ENCODE measurements around the gene PTPRN2. TPM values are rescaled to one million over a fixed set of nuclear protein-coding genes. Genes with fewer than 3 reads are reported as not detected.

PTPRN2 gene
- polyA plus RNA-seq, 1 of the 3 experiments (the other 2 are of a cell fraction) = 4.0 TPM

DNA sequence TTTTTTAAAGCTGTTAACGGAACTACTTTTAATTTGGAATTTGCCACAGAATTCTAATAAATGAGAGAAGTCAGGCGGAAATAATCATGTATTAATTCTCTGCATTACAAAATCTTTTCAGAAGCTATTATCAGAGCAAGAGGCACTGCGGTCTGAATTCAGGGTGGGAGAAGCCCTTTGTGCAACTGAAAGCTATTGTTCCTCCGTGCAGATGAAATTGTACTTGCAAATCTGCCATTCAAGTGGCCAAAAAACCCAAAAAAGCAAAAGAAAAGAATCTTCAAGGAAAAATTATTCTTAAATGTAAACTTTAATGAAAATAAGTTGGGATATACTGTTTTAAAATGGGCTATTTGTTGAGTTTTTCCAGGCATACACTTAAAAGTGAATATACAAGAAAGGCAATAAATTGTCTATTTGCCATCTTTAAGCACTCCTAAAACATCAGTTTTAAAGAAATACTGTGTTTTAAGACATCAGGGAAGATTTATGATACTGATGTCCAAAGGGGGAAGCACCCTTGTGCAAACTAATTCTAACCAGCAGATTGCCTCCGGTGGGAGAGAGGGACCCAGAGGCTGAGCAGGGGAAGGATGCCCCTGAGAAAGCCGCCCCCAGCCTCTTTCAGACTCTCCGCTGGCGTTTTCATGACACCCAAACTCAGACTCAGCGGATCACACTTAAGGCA, 899.6 kb downstream of the PTPRN2 start:
- ChIA-PET CTCF (no interaction called here), POLR2A (interaction anchor here (0.6 kb wide), 1 partner anchor 30 kb away, joined by 3 read pairs; no protein-coding TSS in a partner anchor)
- Histone ChIP-seq H3F3A (replicated peaks; ENCODE audit: insufficient read depth) (peaks cover 8% of the 10 kb centered on the region), H2AFZ (ENCODE audit: low read depth) (no peak overlapping the region), H3K79me2 (ENCODE audit: insufficient read depth) (peaks cover 5% of the 10 kb centered on the region; the same call in 1 of the 2 replicates), H3K27ac (ENCODE audit: low read depth in 2 of 2, low read length in 1 of 2) (no peak overlapping the region), H3K27me3 (ENCODE audit: insufficient read depth) (no peaks in the 10 kb centered on the region), H3K36me3 (replicated peaks in 1 of 2; ENCODE audit: control insufficient read depth in 1 of 2, insufficient read depth in 2 of 2, low read length in 1 of 2) (peaks cover 0 to 2% of the 10 kb centered on the region in 2 experiments), H4K20me1 (ENCODE audit: insufficient read depth) (no peaks in the 10 kb centered on the region), H3K4me1 (ENCODE audit: control insufficient read depth in 1 of 2, insufficient read depth in 2 of 2, low read depth in 1 of 2, low read length in 1 of 2) (peaks cover 0 to 17% of the 10 kb centered on the region in 2 experiments; a peak in 1 of 4 replicates), H3K4me2 (no peak overlapping the region), H3K9ac (no peak overlapping the region), H3K9me3 (no peaks in the 10 kb centered on the region), H3K4me3 (ENCODE audit: low read depth in 2 of 2, low read length in 1 of 2) (no peak overlapping the region), H3K9me2 (no peaks in the 10 kb centered on the region)
- TF ChIP-seq FOXJ3 (CRISPR knock-in tag; IDR thresholded peaks at IDR 0.05) (no peak), YY1 (IDR thresholded peaks at IDR 0.05; ENCODE audit: low read depth) (no peak), CHD2 (IDR thresholded peaks at IDR 0.05; ENCODE audit: low read length, partially characterized antibody) (no peak), RFX5 (IDR thresholded peaks at IDR 0.05; ENCODE audit: low read length) (no peak), USF2 (IDR thresholded peaks at IDR 0.05; ENCODE audit: borderline replicate concordance, low read depth, low read length) (no peak), SMC3 (IDR thresholded peaks at IDR 0.05; ENCODE audit: low read depth, low read length) (no peak), EP300 (IDR thresholded peaks at IDR 0.05; ENCODE audit: borderline replicate concordance in 1 of 2, low read depth in 1 of 2, low read length in 1 of 2) (no peak)
- DNase-seq = no peak
- 88% methylated on average over 9 of the region's 9 CpGs for WGBS (ENCODE audit: low lambda C conversion rate)

GRCh38 chr7:157687158-157687557, 900.5 kb downstream of the PTPRN2 start:
- no peak for DNase-seq
- Histone ChIP-seq H3K27me3 (ENCODE audit: insufficient read depth) (no peaks in the 10 kb centered on the region), H3K9ac (no peak overlapping the region), H3K79me2 (ENCODE audit: insufficient read depth) (peaks cover 5% of the 10 kb centered on the region; the same call in 1 of the 2 replicates), H3K4me3 (ENCODE audit: low read depth in 2 of 2, low read length in 1 of 2) (no peak overlapping the region), H3K9me2 (no peaks in the 10 kb centered on the region), H3F3A (replicated peaks; ENCODE audit: insufficient read depth) (peaks cover 8% of the 10 kb centered on the region), H3K4me2 (no peak overlapping the region), H4K20me1 (ENCODE audit: insufficient read depth) (no peaks in the 10 kb centered on the region), H3K36me3 (replicated peaks in 1 of 2; ENCODE audit: control insufficient read depth in 1 of 2, insufficient read depth in 2 of 2, low read length in 1 of 2) (peaks cover 0 to 11% of the 10 kb centered on the region in 2 experiments), H3K9me3 (no peaks in the 10 kb centered on the region), H3K4me1 (ENCODE audit: control insufficient read depth in 1 of 2, insufficient read depth in 2 of 2, low read depth in 1 of 2, low read length in 1 of 2) (peaks cover 0 to 17% of the 10 kb centered on the region in 2 experiments; a peak in 1 of 4 replicates), H2AFZ (ENCODE audit: low read depth) (no peak overlapping the region), H3K27ac (ENCODE audit: low read depth in 2 of 2, low read length in 1 of 2) (no peak overlapping the region)
- ChIA-PET POLR2A (interaction anchor here (0.6 kb wide), 1 partner anchor 31 kb away, joined by 3 read pairs; no protein-coding TSS in a partner anchor), CTCF (interaction anchor here (0.7 kb wide), 1 partner anchor 50 kb away, joined by 3 read pairs; no protein-coding TSS in a partner anchor)
- TF ChIP-seq MXI1 (IDR thresholded peaks at IDR 0.05; ENCODE audit: low read depth, low read length) (no peak), CHD2 (IDR thresholded peaks at IDR 0.05; ENCODE audit: low read length, partially characterized antibody) (no peak), RXRA (IDR thresholded peaks at IDR 0.05; ENCODE audit: borderline replicate concordance, low read depth) (no peak), TEAD4 (IDR thresholded peaks at IDR 0.05; ENCODE audit: borderline replicate concordance, insufficient read depth) (no peak)
- WGBS (ENCODE audit: low lambda C conversion rate) = 70% methylated on average over 5 of the region's 5 CpGs
